ENCODE results near the gene SYNDIG1. TPM values are rescaled to one million over a fixed set of nuclear protein-coding genes. Genes with fewer than 3 reads are reported as not detected.
A peak's percentile ranks its signal among the peaks of the same experiment; 100 is the strongest.

The SYNDIG1 gene
- polyA plus RNA-seq, 1 donor from 2014 or later = 0.22 TPM

DNA sequence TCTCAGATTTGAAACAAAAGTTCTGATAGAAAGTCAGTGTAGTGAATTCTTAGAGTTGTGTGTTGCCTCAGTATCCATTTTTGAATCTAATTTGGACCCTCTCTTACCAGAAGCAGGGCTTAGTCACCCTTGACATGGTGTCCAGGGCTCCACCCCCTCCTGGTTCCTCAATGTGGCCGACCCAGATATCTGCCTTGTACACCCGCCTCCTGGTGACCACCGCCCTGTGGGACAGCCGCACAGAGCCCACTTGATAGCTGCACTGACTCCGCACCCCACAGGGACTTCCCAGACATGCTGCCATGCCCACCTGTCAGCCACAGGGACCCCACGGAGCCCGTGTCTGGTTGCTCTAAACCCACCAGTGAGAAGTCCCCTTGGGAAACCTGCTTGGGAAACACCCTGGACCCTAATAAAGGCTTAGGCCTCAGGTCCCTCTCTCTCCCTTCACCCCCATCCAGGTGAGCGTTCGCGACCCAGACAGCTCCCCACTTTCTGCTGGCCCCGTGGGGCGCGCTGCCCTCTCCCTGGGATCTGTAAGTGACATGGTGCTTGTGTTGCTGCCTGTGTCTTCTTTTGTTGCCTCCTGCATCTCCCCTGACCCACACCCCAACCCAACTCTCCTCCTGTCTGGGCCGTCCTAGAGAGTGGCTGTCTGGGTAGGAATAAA lies 47.2 kb upstream of the SYNDIG1 start:
- H3K9me2 ChIP-seq (ENCODE audit: insufficient read depth, low read length) = no peaks in the 10 kb centered on the region
- H3K27me3 ChIP-seq (ENCODE audit: insufficient read depth, low read depth, low read length) = no peaks in the 10 kb centered on the region
- no peak overlapping the region for H3K4me2 ChIP-seq (ENCODE audit: low read length)
- H3K9me3 ChIP-seq (ENCODE audit: low read length) = no peaks in the 10 kb centered on the region
- TF ChIP-seq CTCF (IDR thresholded peaks at IDR 0.05; ENCODE audit: poor library complexity, severe bottlenecking) = no peak
- TF ChIP-seq, protein P1, sequence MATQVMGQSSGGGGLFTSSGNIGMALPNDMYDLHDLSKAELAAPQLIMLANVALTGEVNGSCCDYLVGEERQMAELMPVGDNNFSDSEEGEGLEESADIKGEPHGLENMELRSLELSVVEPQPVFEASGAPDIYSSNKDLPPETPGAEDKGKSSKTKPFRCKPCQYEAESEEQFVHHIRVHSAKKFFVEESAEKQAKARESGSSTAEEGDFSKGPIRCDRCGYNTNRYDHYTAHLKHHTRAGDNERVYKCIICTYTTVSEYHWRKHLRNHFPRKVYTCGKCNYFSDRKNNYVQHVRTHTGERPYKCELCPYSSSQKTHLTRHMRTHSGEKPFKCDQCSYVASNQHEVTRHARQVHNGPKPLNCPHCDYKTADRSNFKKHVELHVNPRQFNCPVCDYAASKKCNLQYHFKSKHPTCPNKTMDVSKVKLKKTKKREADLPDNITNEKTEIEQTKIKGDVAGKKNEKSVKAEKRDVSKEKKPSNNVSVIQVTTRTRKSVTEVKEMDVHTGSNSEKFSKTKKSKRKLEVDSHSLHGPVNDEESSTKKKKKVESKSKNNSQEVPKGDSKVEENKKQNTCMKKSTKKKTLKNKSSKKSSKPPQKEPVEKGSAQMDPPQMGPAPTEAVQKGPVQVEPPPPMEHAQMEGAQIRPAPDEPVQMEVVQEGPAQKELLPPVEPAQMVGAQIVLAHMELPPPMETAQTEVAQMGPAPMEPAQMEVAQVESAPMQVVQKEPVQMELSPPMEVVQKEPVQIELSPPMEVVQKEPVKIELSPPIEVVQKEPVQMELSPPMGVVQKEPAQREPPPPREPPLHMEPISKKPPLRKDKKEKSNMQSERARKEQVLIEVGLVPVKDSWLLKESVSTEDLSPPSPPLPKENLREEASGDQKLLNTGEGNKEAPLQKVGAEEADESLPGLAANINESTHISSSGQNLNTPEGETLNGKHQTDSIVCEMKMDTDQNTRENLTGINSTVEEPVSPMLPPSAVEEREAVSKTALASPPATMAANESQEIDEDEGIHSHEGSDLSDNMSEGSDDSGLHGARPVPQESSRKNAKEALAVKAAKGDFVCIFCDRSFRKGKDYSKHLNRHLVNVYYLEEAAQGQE (IDR thresholded peaks at IDR 0.05; ENCODE audit: borderline replicate concordance) = no peak
- H3K36me3 ChIP-seq (ENCODE audit: insufficient read depth, low read length) = no peaks in the 10 kb centered on the region
- H3K4me3 ChIP-seq (ENCODE audit: low read length) = no peak overlapping the region
- no peak overlapping the region for H2AFZ ChIP-seq (ENCODE audit: low read depth, low read length)
- no peaks in the 10 kb centered on the region for H4K20me1 ChIP-seq (ENCODE audit: insufficient read depth)
- H3F3A ChIP-seq (ENCODE audit: insufficient read depth, low read length, poor library complexity, severe bottlenecking) = no peaks in the 10 kb centered on the region
- no peak overlapping the region for H3K27ac ChIP-seq (ENCODE audit: low read length)
- H3K79me2 ChIP-seq (replicated peaks; ENCODE audit: insufficient read depth, low read length) = no peaks in the 10 kb centered on the region
- H3K9ac ChIP-seq (ENCODE audit: low read length) = no peak overlapping the region

GRCh38 chr20:24423390-24424313 lies 45.8 kb upstream of the SYNDIG1 start:
- peak overlapping the region; percentile 2 for H3K4me2 ChIP-seq (ENCODE audit: low read length)
- H3F3A ChIP-seq (ENCODE audit: insufficient read depth, low read length, poor library complexity, severe bottlenecking) = no peaks in the 10 kb centered on the region
- no peaks in the 10 kb centered on the region for H3K79me2 ChIP-seq (replicated peaks; ENCODE audit: insufficient read depth, low read length)
- H3K9me3 ChIP-seq (ENCODE audit: low read length) = no peaks in the 10 kb centered on the region
- H3K9ac ChIP-seq (ENCODE audit: low read length) = no peak overlapping the region
- H3K36me3 ChIP-seq (ENCODE audit: insufficient read depth, low read length) = no peaks in the 10 kb centered on the region
- no peaks in the 10 kb centered on the region for H3K27me3 ChIP-seq (ENCODE audit: insufficient read depth, low read depth, low read length)
- peak overlapping the region; percentile 41 for H3K4me3 ChIP-seq (ENCODE audit: low read length)
- TF ChIP-seq RAD21 (conservative IDR thresholded peaks at IDR 0.05) (no peak), SMC3 (conservative IDR thresholded peaks at IDR 0.05; ENCODE audit: poor library complexity) (no peak), POLR2AphosphoS5 (IDR thresholded peaks at IDR 0.05) (no peak), EP300 (conservative IDR thresholded peaks at IDR 0.05; ENCODE audit: poor library complexity, severe bottlenecking) (peak; percentile 18), MXI1 (conservative IDR thresholded peaks at IDR 0.05; ENCODE audit: poor library complexity, severe bottlenecking) (no peak)
- TF ChIP-seq, protein P1 (IDR thresholded peaks at IDR 0.05; ENCODE audit: borderline replicate concordance) = peak; percentile 25
- peak overlapping the region; percentile 46 for H3K27ac ChIP-seq (ENCODE audit: low read length)
- H2AFZ ChIP-seq (ENCODE audit: low read depth, low read length) = no peak overlapping the region
- no peaks in the 10 kb centered on the region for H3K9me2 ChIP-seq (ENCODE audit: insufficient read depth, low read length)
- H4K20me1 ChIP-seq (ENCODE audit: insufficient read depth) = no peaks in the 10 kb centered on the region
